HEK293T (cell line): Measurements from ENCODE around the gene KLK12.

Source experiments
- ARNT ChIP-seq: fragments of 450-650 bp; IDR thresholded peaks from 2 replicates; pipeline ENCODE4 v1.6.1; 2017; ENCODE audit warnings: mild to moderate bottlenecking
- BHLHE40 ChIP-seq: fragments of 450-650 bp; IDR thresholded peaks from 2 replicates; pipeline ENCODE4 v1.6.1; 2016; ENCODE audit warnings: mild to moderate bottlenecking, moderate library complexity, borderline replicate concordance
- CTBP1 ChIP-seq: fragments of 450-650 bp; IDR thresholded peaks from 2 replicates; pipeline ENCODE4 v1.6.1; 2016; ENCODE audit warnings: borderline replicate concordance
- ELF4 ChIP-seq: fragments of 450-650 bp; IDR thresholded peaks from 2 replicates; pipeline ENCODE4 v1.6.1; 2017; ENCODE audit warnings: antibody characterized with exemption
- FOXK2 ChIP-seq: fragments of 450-650 bp; IDR thresholded peaks from 2 replicates; pipeline ENCODE4 v1.6.1; 2016; ENCODE audit warnings: mild to moderate bottlenecking
- FOXM1 ChIP-seq: fragments of 450-650 bp; IDR thresholded peaks from 2 replicates; pipeline ENCODE4 v1.6.1; 2017; ENCODE audit warnings: mild to moderate bottlenecking, borderline replicate concordance
- HDGF ChIP-seq: fragments of 450-650 bp; IDR thresholded peaks from 2 replicates; pipeline ENCODE4 v1.6.1; 2017; ENCODE audit warnings: antibody characterized with exemption, borderline replicate concordance
- L3MBTL2 ChIP-seq: fragments of 450-650 bp; conservative IDR thresholded peaks from 2 replicates; pipeline ENCODE4 v1.6.1; 2016; ENCODE audit warnings: mild to moderate bottlenecking
- SP1 ChIP-seq: fragments of 450-650 bp; IDR thresholded peaks from 2 replicates; pipeline ENCODE4 v1.6.1; 2017
- SUZ12 ChIP-seq: fragments of 450-650 bp; IDR thresholded peaks from 2 replicates; pipeline ENCODE4 v1.6.1; 2016; ENCODE audit warnings: mild to moderate bottlenecking
- TARDBP ChIP-seq: fragments of 450-650 bp; IDR thresholded peaks from 2 replicates; pipeline ENCODE4 v1.6.1; 2016
- ZNF384 ChIP-seq: fragments of 450-650 bp; IDR thresholded peaks from 2 replicates; pipeline ENCODE4 v1.6.1; 2016

GRCh38 chr19:51078104-51078503 is 43.3 kb upstream of the KLK12 start:
- TF ChIP-seq HDGF (no peak), TARDBP (no peak), SUZ12 (no peak), SP1 (no peak), ZNF384 (no peak), ELF4 (no peak), FOXK2 (no peak), BHLHE40 (no peak), FOXM1 (no peak), ARNT (no peak), CTBP1 (no peak), L3MBTL2 (no peak)
